K562 (cell line): ENCODE data around the gene FLVCR2. TPM values are rescaled to one million over a fixed set of nuclear protein-coding genes. Genes with fewer than 3 reads are reported as not detected.

Source experiments
- ATAC-seq: fragments of 200-7000 bp; cut with Tn5 transposase; 3 replicates; pipeline ENCODE4 v1.9.1; 2020; ENCODE audit warnings: moderate library complexity
- BruUV-seq: library from RNA; stranded (reverse); fragments of 400-500 nt; replicated peaks from 2 replicates; lab custom pipeline; 2021; lab: Mats Ljungman, UMichigan
- CTCF ChIA-PET: fragments of 300-600 bp; formaldehyde crosslinking; extraction: SDS; loops from one replicate; lab custom pipeline; 2021; ENCODE audit warnings: low intra/inter-chr PET ratio; lab: Yijun Ruan, JAX
- POLR2A ChIA-PET: fragments of 300-600, 350-650 bp; sonication (Branson Sonifier 250); formaldehyde crosslinking; extraction: SDS; loops from one replicate; lab custom pipeline; 2021; ENCODE audit warnings: antibody characterized with exemption, inconsistent platforms; lab: Yijun Ruan, JAX
- DNase-seq, 4 experiments: peaks; one replicate each; pipeline versions ENCODE4 v3.0.0 to v3.0.0-alpha.2; 2011 to 2018; ENCODE audit warnings: low spot score in 3 of 4, mixed read lengths in 3 of 4; ENCODE audit errors: extremely low read depth in 1 of 4
- FAIRE-seq: peaks from 2 replicates; lab custom pipeline; 2011; peaks lifted over from hg19 to GRCh38; lab: Jason Lieb, UNC
- H2AFZ ChIP-seq: 2 replicates; pipeline ENCODE4 v1.6.0; 2011; ENCODE audit warnings: low read depth, low read length, control low read depth, inconsistent platforms
- H3K27ac ChIP-seq: fragments of 200-600 bp; 3 replicates; pipeline ENCODE4 v1.8.0; 2011; ENCODE audit warnings: low read depth, mild to moderate bottlenecking, control low read depth, inconsistent platforms, low read length, moderate library complexity, mixed read lengths; ENCODE audit errors: extremely low read depth
- H3K27me3 ChIP-seq, 2 experiments: fragments of 300-600 bp in 1 of 2; 2 replicates in 1 of 2; 3 replicates in 1 of 2; pipeline versions ENCODE4 v1.6.0 to v1.8.0; 2011; ENCODE audit warnings: inconsistent platforms in 2 of 2, low read length in 2 of 2, mild to moderate bottlenecking in 1 of 2, mixed read lengths in 1 of 2, moderate library complexity in 1 of 2; ENCODE audit not compliant: control insufficient read depth in 2 of 2, insufficient read depth in 2 of 2
- H3K36me3 ChIP-seq: fragments of 300-600 bp; 3 replicates; pipeline ENCODE4 v1.8.0; 2011; ENCODE audit warnings: mild to moderate bottlenecking, low read length, inconsistent platforms; ENCODE audit not compliant: control insufficient read depth, insufficient read depth
- H3K4me1 ChIP-seq, 2 experiments: fragments of 200-600 bp in 1 of 2; replicated peaks in 1 of 2; 2 replicates in 1 of 2; 3 replicates in 1 of 2; pipeline versions ENCODE4 v1.5.1 to v1.8.0; 2011; ENCODE audit warnings: inconsistent platforms in 2 of 2, low read length in 2 of 2, mild to moderate bottlenecking in 1 of 2, mixed read lengths in 1 of 2, moderate library complexity in 1 of 2; ENCODE audit not compliant: control insufficient read depth in 2 of 2, insufficient read depth in 2 of 2
- H3K4me2 ChIP-seq: 2 replicates; pipeline ENCODE4 v1.6.1; 2011; ENCODE audit warnings: low read length, control low read depth, inconsistent platforms, mixed read lengths; ENCODE audit not compliant: insufficient read depth
- H3K4me3 ChIP-seq: fragments of 200-600 bp; sonication (generic), shearing (Covaris generic); 2 replicates; pipeline ENCODE4 v1.5.1; 2016; ENCODE audit warnings: control low read depth, inconsistent platforms
- H3K79me2 ChIP-seq: fragments of 200-600 bp; 3 replicates; pipeline ENCODE4 v1.8.0; 2011; ENCODE audit warnings: low read length, inconsistent platforms; ENCODE audit not compliant: control insufficient read depth, insufficient read depth
- H3K9ac ChIP-seq, 2 experiments: 2 replicates each; pipeline versions ENCODE4 v1.6.0 to v1.6.1; 2011; ENCODE audit warnings: low read depth in 2 of 2, low read length in 2 of 2, control low read depth in 1 of 2, inconsistent platforms in 1 of 2, mild to moderate bottlenecking in 1 of 2, mixed read lengths in 1 of 2; ENCODE audit not compliant: insufficient read depth in 1 of 2
- H3K9me1 ChIP-seq: one replicate; pipeline ENCODE4 v1.6.0; 2011; ENCODE audit warnings: inconsistent platforms, mild to moderate bottlenecking, low read length, moderate library complexity; ENCODE audit not compliant: control insufficient read depth, insufficient read depth
- H3K9me3 ChIP-seq: replicated peaks from 2 replicates; pipeline ENCODE4 v1.5.1; 2011; ENCODE audit warnings: low read depth, low read length, inconsistent platforms; ENCODE audit not compliant: control insufficient read depth, insufficient read depth
- H4K20me1 ChIP-seq: replicated peaks from 2 replicates; pipeline ENCODE4 v1.6.1; 2011; ENCODE audit warnings: low read length, inconsistent platforms, mixed read lengths; ENCODE audit not compliant: control insufficient read depth, insufficient read depth
- BCOR ChIP-seq: fragments of 450-650 bp; IDR thresholded peaks from 2 replicates; pipeline ENCODE4 v1.6.1; 2016
- KDM1A ChIP-seq, 2 experiments: fragments of 450-650 bp; IDR thresholded peaks; 2 replicates each; pipeline ENCODE4 v1.6.1; 2016; ENCODE audit warnings: mild to moderate bottlenecking in 2 of 2
- KLF16 ChIP-seq: IDR thresholded peaks from 2 replicates; pipeline ENCODE4 v1.6.1; 2016; ENCODE audit warnings: antibody characterized with exemption
- RBM25 ChIP-seq: fragments of 200-400 bp; formaldehyde crosslinking; IDR thresholded peaks from 2 replicates; pipeline ENCODE4 v1.6.1; 2018; ENCODE audit warnings: low read length, low read depth, moderate library complexity; ENCODE audit not compliant: severe bottlenecking
- SPI1 ChIP-seq: IDR thresholded peaks from 2 replicates; pipeline ENCODE4 v1.6.1; 2011; ENCODE audit warnings: low read depth, low read length, control low read depth, borderline replicate concordance
- TAF1 ChIP-seq: IDR thresholded peaks from 2 replicates; pipeline ENCODE4 v1.6.1; 2011; ENCODE audit warnings: mild to moderate bottlenecking, low read length, moderate library complexity; ENCODE audit not compliant: insufficient read depth, control insufficient read depth, severe bottlenecking; ENCODE audit errors: extremely low read depth
- ZFP36 ChIP-seq: fragments of 150-350 bp; IDR thresholded peaks from 2 replicates; pipeline ENCODE4 v1.6.1; 2018; ENCODE audit warnings: low read length, low read depth; ENCODE audit not compliant: partially characterized antibody
- WGBS: fragments of 100-300 bp; shearing (Covaris generic); methylation state at CpG from one replicate; pipeline ENCODE4 v1.1.6; 2016; ENCODE audit warnings: low coverage, mixed read lengths; ENCODE audit not compliant: insufficient coverage; ENCODE audit errors: missing lambda C conversion rate; 5-methylcytosine and 5-hydroxymethylcytosine counted together
- in situ Hi-C: fragments of 300-500 bp; cut with MboI; formaldehyde crosslinking; loops from 4 replicates; pipeline ENCODE4 v1.15.0; 2018; ENCODE audit warnings: inconsistent platforms, mixed read lengths
- intact Hi-C: fragments of 100-400 bp; cut with micrococcal nuclease; formaldehyde crosslinking; loops from 2 replicates; pipeline ENCODE4 v1.14.2; 2022
- polyA plus RNA-seq, 8 experiments: library from polyadenylated mRNA; depleted of rRNA in 4 of 8; stranded (reverse) in 5 of 8; unstranded in 3 of 8; fragments of >200 nt; fragmentation: Nextera tagmentation in 2 of 8; fragmentation: Illumina TruSeq in 1 of 8; extraction: Ambion mirVana in 2 of 8; extraction: Trizol in 1 of 8; gene quantifications; 2 replicates each; pipeline versions ENCODE4 v1.2.1 to v1.2.3, GENCODE V29; 2011 to 2014; ENCODE audit warnings: inconsistent platforms in 1 of 8, missing spikeins in 1 of 8
- total RNA-seq, 7 experiments: library from RNA; depleted of rRNA in 6 of 7; stranded (reverse); fragments of >200 nt in 6 of 7; fragmentation: Illumina TruSeq in 2 of 7; extraction: Trizol in 2 of 7; gene quantifications; 2 replicates each; pipeline versions ENCODE4 v1.2.1 to v1.2.3, GENCODE V29; 2011 to 2021; ENCODE audit warnings: low replicate concordance in 1 of 7
- TF ChIP-seq, protein P1 (sequence below), 3 experiments: fragments of 200-800 bp in 1 of 3; fragments of 250-450 bp in 1 of 3; fragments of 450-650 bp in 1 of 3; sonication (Bioruptor Pico) in 1 of 3; sonication (Bioruptor generic) in 1 of 3; formaldehyde crosslinking in 1 of 3; IDR thresholded peaks; 2 replicates each; pipeline versions ENCODE4 v1.6.1 to v1.8.0; 2016 to 2022; ENCODE audit warnings: mild to moderate bottlenecking in 2 of 3, missing genetic modification characterization in 2 of 3, missing compliant biosample characterization in 1 of 3, moderate library complexity in 1 of 3
- TF ChIP-seq, protein P2 (sequence below): sonication (generic); IDR thresholded peaks from 2 replicates; pipeline ENCODE4 v1.6.1; 2016

FLVCR2 gene
- total and polyA plus RNA-seq, 9 of the 15 experiments (the other 6 are each of a cell fraction or from before 2014, with no cell fraction given), result 1.5 TPM; not detected in 8

DNA sequence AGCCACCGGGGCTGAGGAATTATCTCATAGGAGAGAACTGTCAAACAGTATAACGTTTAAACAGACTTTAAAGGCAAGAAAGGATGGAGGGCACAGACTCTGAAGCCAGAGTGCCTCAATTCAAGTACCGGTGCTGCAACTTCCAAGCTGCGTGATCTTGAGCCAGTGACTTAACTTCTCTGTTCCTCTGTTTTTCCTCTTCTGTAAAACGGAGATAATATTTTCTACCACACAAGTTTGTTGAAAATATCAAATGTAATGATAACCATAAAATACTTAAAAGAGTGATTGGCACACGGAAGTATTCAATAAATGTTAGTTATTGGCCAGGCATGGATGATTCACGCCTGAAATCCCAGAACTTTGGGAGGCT, 38.0 kb upstream of the FLVCR2 start:
- BruUV-seq, result no TSS peak
- in situ Hi-C loops, result no loop called here
- peaks cover 11 to 21% of the 10 kb centered on the region in 2 experiments; a peak in 4 of 5 replicates for H3K4me1 ChIP-seq
- DNase-seq, result no peak
- 0 out of 2 replicates have a peak overlapping the region, but pooled peaks have one; percentile 87 for H2AFZ ChIP-seq
- 36% methylated on average over 6 of the region's 7 CpGs for WGBS
- ChIA-PET CTCF (no interaction called here), POLR2A (interaction anchor here (0.7 kb wide), 1 partner anchor 998 kb away, joined by 3 read pairs; no protein-coding TSS in a partner anchor)
- FAIRE-seq, result no peak
- no peak overlapping the region for H3K4me3 ChIP-seq
- H3K4me2 ChIP-seq, result peak overlapping the region; percentile 63; the same call in 1 of the 2 replicates
- intact Hi-C loops, result no loop called here
- no peaks in the 10 kb centered on the region for H3K79me2 ChIP-seq
- no peaks in the 10 kb centered on the region; a peak in 1 of 5 replicates for H3K27me3 ChIP-seq
- no peaks in the 10 kb centered on the region for H3K9me3 ChIP-seq
- H3K36me3 ChIP-seq, result no peaks in the 10 kb centered on the region
- TF ChIP-seq RBM25 (peak; percentile 68), TAF1 (no peak), KDM1A (IDR thresholded peaks at IDR 0.05) (0 out of 4 replicates have a peak, but pooled peaks of 1 of the 2 experiments have one; percentile 23), BCOR (0 out of 2 replicates have a peak, but pooled peaks have one; percentile 8), ZFP36 (peak; percentile 55)
- no peak for ATAC-seq
- no peaks in the 10 kb centered on the region for H3K9me1 ChIP-seq
- no peak overlapping the region; the same call in 1 of the 3 replicates for H3K27ac ChIP-seq
- no peaks in the 10 kb centered on the region for H4K20me1 ChIP-seq
- 0 out of 4 replicates have a peak overlapping the region, but pooled peaks of 1 of the 2 experiments have one; percentile 0 for H3K9ac ChIP-seq

DNA sequence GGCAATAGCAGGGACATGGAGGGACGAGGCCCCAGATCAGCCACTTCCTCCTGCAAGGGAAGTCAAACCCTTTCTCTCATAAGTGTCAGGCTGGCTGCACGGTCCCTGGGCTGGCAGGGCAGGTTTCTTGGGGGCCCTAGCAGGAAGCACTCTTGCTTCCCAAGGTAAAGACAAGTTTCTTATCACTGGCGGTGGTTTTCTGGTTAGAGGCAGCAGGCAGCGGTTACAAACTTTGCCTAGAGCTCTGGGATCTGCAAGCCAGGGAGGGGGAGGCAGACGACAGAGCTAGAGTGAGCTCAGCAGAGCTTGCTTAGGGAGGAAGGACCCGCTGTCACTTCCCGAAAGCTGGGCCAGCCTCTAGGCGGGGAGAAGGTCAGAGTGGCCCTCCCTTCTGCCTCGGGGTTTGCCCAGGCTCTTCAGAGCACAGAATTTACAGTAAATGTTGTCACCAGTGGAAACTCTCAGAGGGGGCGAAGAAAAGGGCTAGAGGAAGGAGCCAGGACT, 35.8 kb upstream of the FLVCR2 start:
- FAIRE-seq, result no peak
- no peaks in the 10 kb centered on the region for H3K9me3 ChIP-seq
- in situ Hi-C loops, result no loop called here
- ChIA-PET POLR2A (no interaction called here), CTCF (no interaction called here)
- H3K27ac ChIP-seq, result no peak overlapping the region
- DNase-seq, result peak; percentile 23 to 59 (median 42)
- WGBS, result 12% methylated on average over 6 of the region's 10 CpGs
- peak overlapping the region; percentile 16 for H3K4me2 ChIP-seq
- no peaks in the 10 kb centered on the region for H3K36me3 ChIP-seq
- H3K4me3 ChIP-seq, result no peak overlapping the region
- H3K9ac ChIP-seq, result peak overlapping the region; percentile 28 to 53; a peak in 1 of 4 replicates
- no peaks in the 10 kb centered on the region for H3K79me2 ChIP-seq
- H3K9me1 ChIP-seq, result no peaks in the 10 kb centered on the region
- intact Hi-C loops, result no loop called here
- H3K27me3 ChIP-seq, result peaks cover 2 to 13% of the 10 kb centered on the region in 2 experiments; a peak in 2 of 5 replicates
- H3K4me1 ChIP-seq, result peaks cover 12% of the 10 kb centered on the region in 2 experiments
- ATAC-seq, result peak; percentile 82
- H2AFZ ChIP-seq, result peak overlapping the region; percentile 75
- no peaks in the 10 kb centered on the region for H4K20me1 ChIP-seq
- BruUV-seq, result no TSS peak
- TF ChIP-seq KLF16, result 0 out of 2 replicates have a peak, but pooled peaks have one; percentile 14
- TF ChIP-seq SPI1, result peak; percentile 46; the same call in 1 of the 2 replicates
- TF ChIP-seq, protein P1, sequence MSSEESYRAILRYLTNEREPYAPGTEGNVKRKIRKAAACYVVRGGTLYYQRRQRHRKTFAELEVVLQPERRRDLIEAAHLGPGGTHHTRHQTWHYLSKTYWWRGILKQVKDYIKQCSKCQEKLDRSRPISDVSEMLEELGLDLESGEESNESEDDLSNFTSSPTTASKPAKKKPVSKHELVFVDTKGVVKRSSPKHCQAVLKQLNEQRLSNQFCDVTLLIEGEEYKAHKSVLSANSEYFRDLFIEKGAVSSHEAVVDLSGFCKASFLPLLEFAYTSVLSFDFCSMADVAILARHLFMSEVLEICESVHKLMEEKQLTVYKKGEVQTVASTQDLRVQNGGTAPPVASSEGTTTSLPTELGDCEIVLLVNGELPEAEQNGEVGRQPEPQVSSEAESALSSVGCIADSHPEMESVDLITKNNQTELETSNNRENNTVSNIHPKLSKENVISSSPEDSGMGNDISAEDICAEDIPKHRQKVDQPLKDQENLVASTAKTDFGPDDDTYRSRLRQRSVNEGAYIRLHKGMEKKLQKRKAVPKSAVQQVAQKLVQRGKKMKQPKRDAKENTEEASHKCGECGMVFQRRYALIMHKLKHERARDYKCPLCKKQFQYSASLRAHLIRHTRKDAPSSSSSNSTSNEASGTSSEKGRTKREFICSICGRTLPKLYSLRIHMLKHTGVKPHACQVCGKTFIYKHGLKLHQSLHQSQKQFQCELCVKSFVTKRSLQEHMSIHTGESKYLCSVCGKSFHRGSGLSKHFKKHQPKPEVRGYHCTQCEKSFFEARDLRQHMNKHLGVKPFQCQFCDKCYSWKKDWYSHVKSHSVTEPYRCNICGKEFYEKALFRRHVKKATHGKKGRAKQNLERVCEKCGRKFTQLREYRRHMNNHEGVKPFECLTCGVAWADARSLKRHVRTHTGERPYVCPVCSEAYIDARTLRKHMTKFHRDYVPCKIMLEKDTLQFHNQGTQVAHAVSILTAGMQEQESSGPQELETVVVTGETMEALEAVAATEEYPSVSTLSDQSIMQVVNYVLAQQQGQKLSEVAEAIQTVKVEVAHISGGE (CRISPR knock-in tag; IDR thresholded peaks at IDR 0.05), result 0 out of 6 replicates have a peak, but pooled peaks of 1 of the 3 experiments have one; percentile 25
- TF ChIP-seq, protein P2, sequence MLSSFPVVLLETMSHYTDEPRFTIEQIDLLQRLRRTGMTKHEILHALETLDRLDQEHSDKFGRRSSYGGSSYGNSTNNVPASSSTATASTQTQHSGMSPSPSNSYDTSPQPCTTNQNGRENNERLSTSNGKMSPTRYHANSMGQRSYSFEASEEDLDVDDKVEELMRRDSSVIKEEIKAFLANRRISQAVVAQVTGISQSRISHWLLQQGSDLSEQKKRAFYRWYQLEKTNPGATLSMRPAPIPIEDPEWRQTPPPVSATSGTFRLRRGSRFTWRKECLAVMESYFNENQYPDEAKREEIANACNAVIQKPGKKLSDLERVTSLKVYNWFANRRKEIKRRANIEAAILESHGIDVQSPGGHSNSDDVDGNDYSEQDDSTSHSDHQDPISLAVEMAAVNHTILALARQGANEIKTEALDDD, result 0 out of 2 replicates have a peak, but pooled peaks have one; percentile 27
